ENCODE data around the gene TTC39B.

Gene TTC39B

GRCh38 chr9:15282567-15283285 lies 24.3 kb downstream of the TTC39B start:
- no peak overlapping the region for H3K14ac ChIP-seq (ENCODE audit: low read length)
- no peak overlapping the region for H3K27ac ChIP-seq (replicated peaks; ENCODE audit: low read length)
- no peak overlapping the region for H4K91ac ChIP-seq (ENCODE audit: low read depth, low read length, poor library complexity)
- no peak overlapping the region for H2BK12ac ChIP-seq (ENCODE audit: low read length)
- no peaks in the 10 kb centered on the region for H3K79me1 ChIP-seq (ENCODE audit: low read depth, low read length)
- H2BK5ac ChIP-seq (ENCODE audit: low read length): no peak overlapping the region
- no peak overlapping the region for H2BK15ac ChIP-seq (ENCODE audit: low read length)
- H2AFZ ChIP-seq (ENCODE audit: low read length): no peak overlapping the region
- no peak overlapping the region for H3K9ac ChIP-seq (ENCODE audit: low read depth, low read length, poor library complexity)
- no peak overlapping the region for H3K4me2 ChIP-seq (ENCODE audit: insufficient read depth, low read length, poor library complexity, severe bottlenecking)
- no peaks in the 10 kb centered on the region for H3K36me3 ChIP-seq (replicated peaks in 1 of 2; ENCODE audit: control insufficient read depth in 2 of 2, insufficient read depth in 2 of 2, low read length in 2 of 2)
- no peaks in the 10 kb centered on the region for H3K27me3 ChIP-seq (ENCODE audit: control insufficient read depth in 3 of 3, insufficient read depth in 3 of 3, low read depth in 1 of 3, low read length in 3 of 3)
- H3K4me1 ChIP-seq (ENCODE audit: control insufficient read depth in 2 of 2, insufficient read depth in 1 of 2, low read depth in 1 of 2, low read length in 2 of 2): no peaks in the 10 kb centered on the region
- no peak overlapping the region for H3K18ac ChIP-seq (ENCODE audit: low read length)
- no peak overlapping the region for H4K8ac ChIP-seq (ENCODE audit: low read depth, low read length)
- H3K9me3 ChIP-seq (replicated peaks in 1 of 2; ENCODE audit: control insufficient read depth in 2 of 2, insufficient read depth in 1 of 2, low read depth in 1 of 2, low read length in 2 of 2): no peaks in the 10 kb centered on the region
- no peak overlapping the region for H2AK5ac ChIP-seq (ENCODE audit: low read depth, low read length)
- no peak overlapping the region for H2BK120ac ChIP-seq (ENCODE audit: low read depth, low read length)
- H3K4ac ChIP-seq (ENCODE audit: low read length): no peak overlapping the region
- no peak for DNase-seq (ENCODE audit: low spot score)
- WGBS, 2 donors (ENCODE audit: extremely low coverage in 2 of 2, insufficient read length in 2 of 2, insufficient replicate concordance in 1 of 2): no CpG with 5 or more reads among the region's 8 CpGs
- no peak overlapping the region for H3K4me3 ChIP-seq (ENCODE audit: low read length in 2 of 2)
- no peak overlapping the region for H3K23ac ChIP-seq (ENCODE audit: low read depth, low read length, poor library complexity)

GRCh38 chr9:15280647-15281046 lies 26.4 kb downstream of the TTC39B start:
- Histone ChIP-seq H3K9me3 (replicated peaks in 1 of 2; ENCODE audit: control insufficient read depth in 2 of 2, insufficient read depth in 1 of 2, low read depth in 1 of 2, low read length in 2 of 2) (no peaks in the 10 kb centered on the region), H3K14ac (ENCODE audit: low read length) (no peak overlapping the region), H3K27me3 (ENCODE audit: control insufficient read depth in 3 of 3, insufficient read depth in 3 of 3, low read depth in 1 of 3, low read length in 3 of 3) (no peaks in the 10 kb centered on the region), H3K18ac (ENCODE audit: low read length) (no peak overlapping the region), H3K4ac (ENCODE audit: low read length) (no peak overlapping the region), H4K91ac (ENCODE audit: low read depth, low read length, poor library complexity) (no peak overlapping the region), H3K4me2 (ENCODE audit: insufficient read depth, low read length, poor library complexity, severe bottlenecking) (no peak overlapping the region), H2BK120ac (ENCODE audit: low read depth, low read length) (no peak overlapping the region), H3K23ac (ENCODE audit: low read depth, low read length, poor library complexity) (no peak overlapping the region), H4K8ac (ENCODE audit: low read depth, low read length) (no peak overlapping the region), H3K36me3 (replicated peaks in 1 of 2; ENCODE audit: control insufficient read depth in 2 of 2, insufficient read depth in 2 of 2, low read length in 2 of 2) (no peaks in the 10 kb centered on the region), H3K79me1 (ENCODE audit: low read depth, low read length) (no peaks in the 10 kb centered on the region), H2AK5ac (ENCODE audit: low read depth, low read length) (no peak overlapping the region), H3K4me3 (ENCODE audit: low read length in 2 of 2) (no peak overlapping the region), H2BK5ac (ENCODE audit: low read length) (no peak overlapping the region), H3K27ac (replicated peaks; ENCODE audit: low read length) (no peak overlapping the region), H2BK12ac (ENCODE audit: low read length) (no peak overlapping the region), H3K4me1 (ENCODE audit: control insufficient read depth in 2 of 2, insufficient read depth in 1 of 2, low read depth in 1 of 2, low read length in 2 of 2) (no peaks in the 10 kb centered on the region), H3K9ac (ENCODE audit: low read depth, low read length, poor library complexity) (no peak overlapping the region), H2AFZ (ENCODE audit: low read length) (no peak overlapping the region), H2BK15ac (ENCODE audit: low read length) (no peak overlapping the region)
- WGBS, 2 donors (ENCODE audit: extremely low coverage in 2 of 2, insufficient read length in 2 of 2, insufficient replicate concordance in 1 of 2): no CpG with 5 or more reads among the region's 3 CpGs
- no peak for DNase-seq (ENCODE audit: low spot score)

- Histone ChIP-seq H2BK15ac (ENCODE audit: low read length) (no peak overlapping the region), H3K4me2 (ENCODE audit: insufficient read depth, low read length, poor library complexity, severe bottlenecking) (no peak overlapping the region), H2AFZ (ENCODE audit: low read length) (no peak overlapping the region), H3K9ac (ENCODE audit: low read depth, low read length, poor library complexity) (no peak overlapping the region), H2BK120ac (ENCODE audit: low read depth, low read length) (no peak overlapping the region), H3K9me3 (replicated peaks in 1 of 2; ENCODE audit: control insufficient read depth in 2 of 2, insufficient read depth in 1 of 2, low read depth in 1 of 2, low read length in 2 of 2) (no peaks in the 10 kb centered on the region), H3K27ac (replicated peaks; ENCODE audit: low read length) (no peak overlapping the region), H2BK5ac (ENCODE audit: low read length) (no peak overlapping the region), H3K27me3 (ENCODE audit: control insufficient read depth in 3 of 3, insufficient read depth in 3 of 3, low read depth in 1 of 3, low read length in 3 of 3) (no peaks in the 10 kb centered on the region), H2BK12ac (ENCODE audit: low read length) (no peak overlapping the region), H3K4ac (ENCODE audit: low read length) (no peak overlapping the region), H3K79me1 (ENCODE audit: low read depth, low read length) (no peaks in the 10 kb centered on the region), H3K4me1 (ENCODE audit: control insufficient read depth in 2 of 2, insufficient read depth in 1 of 2, low read depth in 1 of 2, low read length in 2 of 2) (peaks cover 0 to 3% of the 10 kb centered on the region in 2 donors), H4K91ac (ENCODE audit: low read depth, low read length, poor library complexity) (no peak overlapping the region), H3K4me3 (ENCODE audit: low read length in 2 of 2) (no peak overlapping the region), H3K23ac (ENCODE audit: low read depth, low read length, poor library complexity) (no peak overlapping the region), H2AK5ac (ENCODE audit: low read depth, low read length) (no peak overlapping the region), H3K14ac (ENCODE audit: low read length) (no peak overlapping the region), H3K36me3 (replicated peaks in 1 of 2; ENCODE audit: control insufficient read depth in 2 of 2, insufficient read depth in 2 of 2, low read length in 2 of 2) (no peaks in the 10 kb centered on the region), H4K8ac (ENCODE audit: low read depth, low read length) (no peak overlapping the region), H3K18ac (ENCODE audit: low read length) (no peak overlapping the region)
- no peak for DNase-seq (ENCODE audit: low spot score)
Measured at GRCh38 chr9:15278839-15279238, 28.2 kb downstream of the TTC39B start.

- Histone ChIP-seq H3K23ac (ENCODE audit: low read depth, low read length, poor library complexity) (no peak overlapping the region), H2BK120ac (ENCODE audit: low read depth, low read length) (no peak overlapping the region), H2BK5ac (ENCODE audit: low read length) (no peak overlapping the region), H2BK12ac (ENCODE audit: low read length) (no peak overlapping the region), H4K91ac (ENCODE audit: low read depth, low read length, poor library complexity) (no peak overlapping the region), H3K4me2 (ENCODE audit: insufficient read depth, low read length, poor library complexity, severe bottlenecking) (no peak overlapping the region), H2AFZ (ENCODE audit: low read length) (no peak overlapping the region), H2BK15ac (ENCODE audit: low read length) (no peak overlapping the region), H3K9ac (ENCODE audit: low read depth, low read length, poor library complexity) (no peak overlapping the region), H3K4me1 (ENCODE audit: control insufficient read depth in 2 of 2, insufficient read depth in 1 of 2, low read depth in 1 of 2, low read length in 2 of 2) (peaks cover 0 to 3% of the 10 kb centered on the region in 2 donors), H3K4ac (ENCODE audit: low read length) (no peak overlapping the region), H3K18ac (ENCODE audit: low read length) (no peak overlapping the region), H3K9me3 (replicated peaks in 1 of 2; ENCODE audit: control insufficient read depth in 2 of 2, insufficient read depth in 1 of 2, low read depth in 1 of 2, low read length in 2 of 2) (no peaks in the 10 kb centered on the region), H4K8ac (ENCODE audit: low read depth, low read length) (no peak overlapping the region), H3K36me3 (replicated peaks in 1 of 2; ENCODE audit: control insufficient read depth in 2 of 2, insufficient read depth in 2 of 2, low read length in 2 of 2) (no peaks in the 10 kb centered on the region), H3K14ac (ENCODE audit: low read length) (no peak overlapping the region), H3K27ac (replicated peaks; ENCODE audit: low read length) (no peak overlapping the region), H2AK5ac (ENCODE audit: low read depth, low read length) (no peak overlapping the region), H3K79me1 (ENCODE audit: low read depth, low read length) (no peaks in the 10 kb centered on the region), H3K4me3 (ENCODE audit: low read length in 2 of 2) (no peak overlapping the region), H3K27me3 (ENCODE audit: control insufficient read depth in 3 of 3, insufficient read depth in 3 of 3, low read depth in 1 of 3, low read length in 3 of 3) (no peaks in the 10 kb centered on the region)
- WGBS, 2 donors (ENCODE audit: extremely low coverage in 2 of 2, insufficient read length in 2 of 2, insufficient replicate concordance in 1 of 2): 100% methylated on average over 1 of the region's 2 CpGs; no CpG with 5 or more reads in 1 of the 2 donors
- no peak for DNase-seq (ENCODE audit: low spot score)
Measured at GRCh38 chr9:15278091-15278687, 28.8 kb downstream of the TTC39B start.

All from neuronal stem cell (in vitro differentiated cells).